H9 (cell line): ENCODE measurements around the gene SLC5A7. TPM values are rescaled to one million over a fixed set of nuclear protein-coding genes. Genes with fewer than 3 reads are reported as not detected.

Source experiments
- DNase-seq: peaks from one replicate; pipeline ENCODE4 v3.0.0-alpha.2; 2017
- H2AFZ ChIP-seq: one replicate; pipeline ENCODE4 v1.6.1; 2013; ENCODE audit warnings: mild to moderate bottlenecking, low read length, control low read depth, moderate library complexity
- H2AK5ac ChIP-seq: 2 replicates; pipeline ENCODE4 v1.6.1; 2013; ENCODE audit warnings: low read length, control low read depth, mixed read lengths; ENCODE audit not compliant: insufficient read length
- H2BK120ac ChIP-seq: one replicate; pipeline ENCODE4 v1.6.1; 2013; ENCODE audit warnings: low read depth, mild to moderate bottlenecking, low read length, control low read depth, inconsistent platforms; ENCODE audit not compliant: poor library complexity, severe bottlenecking
- H2BK12ac ChIP-seq: 2 replicates; pipeline ENCODE4 v1.6.1; 2013; ENCODE audit warnings: low read length, control low read depth, mixed read lengths, low read depth; ENCODE audit not compliant: insufficient read length
- H2BK15ac ChIP-seq: 2 replicates; pipeline ENCODE4 v1.6.1; 2013; ENCODE audit warnings: low read depth, low read length, control low read depth
- H2BK20ac ChIP-seq: one replicate; pipeline ENCODE4 v1.6.1; 2013; ENCODE audit warnings: low read depth, mild to moderate bottlenecking, low read length, control low read depth, inconsistent platforms; ENCODE audit not compliant: poor library complexity, severe bottlenecking
- H2BK5ac ChIP-seq: 2 replicates; pipeline ENCODE4 v1.6.1; 2013; ENCODE audit warnings: low read length, control low read depth, mixed read lengths; ENCODE audit not compliant: insufficient read length
- H3K14ac ChIP-seq: 2 replicates; pipeline ENCODE4 v1.6.1; 2013; ENCODE audit warnings: low read length, control low read depth; ENCODE audit not compliant: insufficient read depth
- H3K18ac ChIP-seq: 2 replicates; pipeline ENCODE4 v1.6.1; 2013; ENCODE audit warnings: low read depth, mild to moderate bottlenecking, mixed read lengths, low read length, control low read depth; ENCODE audit not compliant: insufficient read length
- H3K23ac ChIP-seq: 2 replicates; pipeline ENCODE4 v1.6.1; 2013; ENCODE audit warnings: low read length, control low read depth, mixed read lengths, low read depth; ENCODE audit not compliant: insufficient read length
- H3K23me2 ChIP-seq: 2 replicates; pipeline ENCODE4 v1.6.1; 2013; ENCODE audit warnings: low read depth, mild to moderate bottlenecking, mixed read lengths, low read length, control low read depth; ENCODE audit not compliant: insufficient read length, poor library complexity, severe bottlenecking
- H3K27ac ChIP-seq: 2 replicates; pipeline ENCODE4 v1.5.1; 2013; ENCODE audit warnings: low read length, control low read depth, mixed read lengths, low read depth; ENCODE audit not compliant: insufficient read length
- H3K27me3 ChIP-seq: 2 replicates; pipeline ENCODE4 v1.6.1; 2013; ENCODE audit warnings: low read length, control low read depth, inconsistent platforms; ENCODE audit not compliant: insufficient read depth
- H3K4ac ChIP-seq: 2 replicates; pipeline ENCODE4 v1.6.1; 2013; ENCODE audit warnings: low read depth, mild to moderate bottlenecking, control low read depth, inconsistent platforms, low read length, moderate library complexity
- H3K4me1 ChIP-seq: 2 replicates; pipeline ENCODE4 v1.6.1; 2013; ENCODE audit warnings: low read length, control low read depth, inconsistent platforms; ENCODE audit not compliant: insufficient read depth
- H3K4me2 ChIP-seq: 2 replicates; pipeline ENCODE4 v1.6.1; 2013; ENCODE audit warnings: low read length, control low read depth, mixed read lengths; ENCODE audit not compliant: insufficient read length, insufficient read depth
- H3K56ac ChIP-seq: 2 replicates; pipeline ENCODE4 v1.6.1; 2013; ENCODE audit warnings: low read depth, mild to moderate bottlenecking, mixed read lengths, low read length, control low read depth; ENCODE audit not compliant: insufficient read length
- H3K79me1 ChIP-seq: 2 replicates; pipeline ENCODE4 v1.6.1; 2013; ENCODE audit warnings: low read depth, mild to moderate bottlenecking, moderate library complexity, low read length, control low read depth, inconsistent platforms; ENCODE audit not compliant: insufficient read depth, poor library complexity, severe bottlenecking
- H3K79me2 ChIP-seq: 2 replicates; pipeline ENCODE4 v1.6.1; 2013; ENCODE audit warnings: low read length, control low read depth, inconsistent platforms; ENCODE audit not compliant: insufficient read depth
- H3K9ac ChIP-seq: 2 replicates; pipeline ENCODE4 v1.6.1; 2013; ENCODE audit warnings: low read length, control low read depth, mixed read lengths; ENCODE audit not compliant: insufficient read length; ENCODE audit errors: extremely low read depth
- H3K9me3 ChIP-seq: one replicate; pipeline ENCODE4 v1.6.1; 2013; ENCODE audit warnings: low read depth, low read length, inconsistent platforms; ENCODE audit not compliant: control insufficient read depth
- H3T11ph ChIP-seq: one replicate; pipeline ENCODE4 v1.6.1; 2013; ENCODE audit warnings: mild to moderate bottlenecking, low read length, control low read depth, inconsistent platforms
- H4K20me1 ChIP-seq: one replicate; pipeline ENCODE4 v1.6.1; 2013; ENCODE audit not compliant: control insufficient read depth, insufficient read length, insufficient read depth
- H4K5ac ChIP-seq: 2 replicates; pipeline ENCODE4 v1.6.1; 2013; ENCODE audit warnings: low read depth, mild to moderate bottlenecking, mixed read lengths, low read length, control low read depth; ENCODE audit not compliant: insufficient read length
- H4K8ac ChIP-seq: replicated peaks from 2 replicates; pipeline ENCODE4 v1.6.1; 2013; ENCODE audit warnings: low read length, control low read depth, mixed read lengths, low read depth; ENCODE audit not compliant: insufficient read length
- H4K91ac ChIP-seq: 2 replicates; pipeline ENCODE4 v1.6.1; 2013; ENCODE audit warnings: low read depth, mild to moderate bottlenecking, moderate library complexity, mixed read lengths, low read length, control low read depth; ENCODE audit not compliant: insufficient read length
- H3K27ac Mint-ChIP-seq, 3 experiments: 2 replicates in 2 of 3; 3 replicates in 1 of 3; pipeline ENCODE4 v1.8.0; 2020 to 2021; ENCODE audit warnings: mixed read lengths in 3 of 3, mild to moderate bottlenecking in 1 of 3, moderate library complexity in 1 of 3
- H3K27me3 Mint-ChIP-seq: 2 replicates; pipeline ENCODE4 v1.8.0; 2021; ENCODE audit warnings: low read depth, mild to moderate bottlenecking, moderate library complexity, mixed read lengths
- H3K36me3 Mint-ChIP-seq, 3 experiments: 2 replicates in 2 of 3; 3 replicates in 1 of 3; pipeline ENCODE4 v1.8.0; 2020 to 2021; ENCODE audit warnings: low read depth in 3 of 3, mixed read lengths in 3 of 3; ENCODE audit not compliant: insufficient read depth in 1 of 3
- H3K4me1 Mint-ChIP-seq, 2 experiments: 2 replicates each; pipeline ENCODE4 v1.8.0; 2020; ENCODE audit warnings: mixed read lengths in 2 of 2
- H3K4me3 Mint-ChIP-seq, 2 experiments: 2 replicates in 1 of 2; 3 replicates in 1 of 2; pipeline ENCODE4 v1.8.0; 2020 to 2021; ENCODE audit warnings: mild to moderate bottlenecking in 2 of 2, mixed read lengths in 2 of 2, moderate library complexity in 1 of 2
- H3K9me3 Mint-ChIP-seq, 2 experiments: 2 replicates in 1 of 2; 3 replicates in 1 of 2; pipeline ENCODE4 v1.8.0; 2020; ENCODE audit warnings: mild to moderate bottlenecking in 2 of 2, mixed read lengths in 2 of 2, moderate library complexity in 1 of 2
- CTCF ChIP-seq: fragments of 200-600 bp; sonication (generic); conservative IDR thresholded peaks from 3 replicates; pipeline ENCODE4 v1.8.0; 2021; ENCODE audit warnings: antibody characterized with exemption, mild to moderate bottlenecking
- WGBS: extraction: QIAGEN DNeasy Blood & Tissue Kit; methylation state at CpG from one replicate; pipeline ENCODE4 v1.1.7; 2013; ENCODE audit warnings: missing lambda C conversion rate, low lambda C conversion rate, mixed read lengths; ENCODE audit not compliant: insufficient read length; ENCODE audit errors: extremely low coverage; 5-methylcytosine and 5-hydroxymethylcytosine counted together
- total RNA-seq: library from RNA; stranded (reverse); gene quantifications from 2 replicates; pipeline ENCODE4 v1.2.1, GENCODE V29; 2021

SLC5A7 gene
- total RNA-seq, 1 experiment from 2014 or later, result 0.11 TPM

GRCh38 chr2:107988108-107988507, 1.8 kb downstream of the SLC5A7 start:
- Histone ChIP-seq H3K9me3 (no peaks in the 10 kb centered on the region), H3K4me1 (no peaks in the 10 kb centered on the region), H2BK120ac (no peak overlapping the region), H4K20me1 (no peaks in the 10 kb centered on the region), H3K18ac (no peak overlapping the region), H4K8ac (no peak overlapping the region), H3K27ac (no peak overlapping the region), H2BK20ac (no peak overlapping the region), H3K79me1 (no peaks in the 10 kb centered on the region), H2AK5ac (no peak overlapping the region), H4K91ac (no peak overlapping the region), H2BK15ac (no peak overlapping the region), H2BK12ac (no peak overlapping the region), H2BK5ac (no peak overlapping the region), H3K4ac (no peak overlapping the region), H3K79me2 (no peaks in the 10 kb centered on the region), H3K14ac (no peak overlapping the region), H4K5ac (no peak overlapping the region), H3T11ph (no peak overlapping the region), H3K27me3 (peaks cover 2% of the 10 kb centered on the region; the same call in 1 of the 2 replicates), H3K23ac (no peak overlapping the region), H3K4me2 (no peak overlapping the region), H3K23me2 (peaks cover 10% of the 10 kb centered on the region), H3K9ac (no peak overlapping the region), H2AFZ (no peak overlapping the region), H3K56ac (no peak overlapping the region)
- TF ChIP-seq CTCF, result no peak
- Mint-ChIP-seq H3K36me3 (no peaks in the 10 kb centered on the region), H3K9me3 (no peaks in the 10 kb centered on the region), H3K4me1 (peaks cover 3 to 4% of the 10 kb centered on the region in 2 experiments), H3K4me3 (no peak overlapping the region), H3K27ac (no peak overlapping the region), H3K27me3 (peaks cover 54% of the 10 kb centered on the region)
- no peak for DNase-seq
- no CpG with 5 or more reads among the region's 10 CpGs for WGBS
